Mucosa of descending colon (tissue), 3 donors: ENCODE measurements around the gene SPTBN2. TPM values are rescaled to one million over a fixed set of nuclear protein-coding genes. Genes with fewer than 3 reads are reported as not detected.

ENCODE experiments used
- ATAC-seq: fragments of 200-7000 bp; cut with Tn5 transposase; one replicate; pipeline ENCODE4 v1.9.1; 2020; ENCODE audit warnings: mild to moderate bottlenecking, moderate library complexity
- DNase-seq, 3 donors: peaks; one replicate each; pipeline ENCODE4 v3.0.0-alpha.2; 2020
- H3K36me3 ChIP-seq: fragments of 200-600 bp; one replicate; pipeline ENCODE4 v1.8.0; 2021; ENCODE audit warnings: low read depth, mild to moderate bottlenecking
- H3K4me1 ChIP-seq: fragments of 200-600 bp; one replicate; pipeline ENCODE4 v1.8.0; 2021; ENCODE audit warnings: low read depth, mild to moderate bottlenecking
- H3K4me3 ChIP-seq: fragments of 200-600 bp; one replicate; pipeline ENCODE4 v1.8.0; 2021; ENCODE audit warnings: mild to moderate bottlenecking
- H3K9me3 ChIP-seq: fragments of 200-600 bp; one replicate; pipeline ENCODE4 v1.8.0; 2021; ENCODE audit warnings: mild to moderate bottlenecking
- intact Hi-C, 2 donors: fragments of 100-400 bp; cut with DNase I in 1 of 2; cut with micrococcal nuclease in 1 of 2; formaldehyde crosslinking; loops; one replicate each; pipeline versions ENCODE4 v1.11.0 to v1.11.1; 2022; cut with DNase I, micrococcal nuclease
- total RNA-seq, 3 donors: library from RNA; stranded (reverse); fragmentation: NEBNext Ultra II Directional in 2 of 3; extraction: Animal tissue kit (Norgen Biotek cat#: 25700) in 2 of 3; gene quantifications; one replicate each; pipeline versions ENCODE4 v1.2.1 to v1.2.4, GENCODE V29; 2021 to 2023
- TF ChIP-seq, protein P1 (sequence below): fragments of 200-600 bp; IDR thresholded peaks from one replicate; pipeline ENCODE4 v1.8.0; 2022; ENCODE audit warnings: antibody characterized with exemption, mild to moderate bottlenecking
- donor health status: DM: no; HTN: no; CAD: no; lungs with moderate emphysema.
- donor health status: DM: no; HTN: no; CAD: no.
- donor health status: DM: no; HTN: yes; CAD: no.

The SPTBN2 gene
- total RNA-seq, 3 donors from 2014 or later, result 3.7 to 10.0 (median 6.3) TPM

DNA sequence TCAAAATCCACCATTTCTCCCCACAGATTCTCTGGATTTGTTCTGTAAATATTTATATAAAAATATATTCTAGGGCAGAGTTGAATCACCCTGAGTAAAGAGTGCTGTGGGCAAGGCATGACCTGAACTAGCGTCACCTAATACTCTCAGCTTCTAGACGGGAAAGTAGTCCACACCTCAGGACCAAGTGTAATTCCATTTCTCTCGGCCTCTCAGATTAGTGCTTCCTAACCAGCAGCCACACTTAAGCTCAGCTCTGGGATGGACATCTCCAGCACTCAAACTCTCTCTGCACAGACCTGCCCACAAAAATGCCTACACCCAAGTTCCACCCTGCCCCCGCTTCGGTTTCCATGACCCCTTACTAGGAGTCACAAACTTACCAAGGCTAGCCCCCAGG, 5.3 kb downstream of the SPTBN2 start:
- Histone ChIP-seq H3K9me3 (no peaks in the 10 kb centered on the region), H3K36me3 (no peaks in the 10 kb centered on the region), H3K4me1 (peaks cover 4% of the 10 kb centered on the region), H3K4me3 (no peak overlapping the region)
- DNase-seq (peak in 1 of 3 donors; percentile 12), ATAC-seq (no peak)
- intact Hi-C loops, result no loop called here
- TF ChIP-seq, protein P1, sequence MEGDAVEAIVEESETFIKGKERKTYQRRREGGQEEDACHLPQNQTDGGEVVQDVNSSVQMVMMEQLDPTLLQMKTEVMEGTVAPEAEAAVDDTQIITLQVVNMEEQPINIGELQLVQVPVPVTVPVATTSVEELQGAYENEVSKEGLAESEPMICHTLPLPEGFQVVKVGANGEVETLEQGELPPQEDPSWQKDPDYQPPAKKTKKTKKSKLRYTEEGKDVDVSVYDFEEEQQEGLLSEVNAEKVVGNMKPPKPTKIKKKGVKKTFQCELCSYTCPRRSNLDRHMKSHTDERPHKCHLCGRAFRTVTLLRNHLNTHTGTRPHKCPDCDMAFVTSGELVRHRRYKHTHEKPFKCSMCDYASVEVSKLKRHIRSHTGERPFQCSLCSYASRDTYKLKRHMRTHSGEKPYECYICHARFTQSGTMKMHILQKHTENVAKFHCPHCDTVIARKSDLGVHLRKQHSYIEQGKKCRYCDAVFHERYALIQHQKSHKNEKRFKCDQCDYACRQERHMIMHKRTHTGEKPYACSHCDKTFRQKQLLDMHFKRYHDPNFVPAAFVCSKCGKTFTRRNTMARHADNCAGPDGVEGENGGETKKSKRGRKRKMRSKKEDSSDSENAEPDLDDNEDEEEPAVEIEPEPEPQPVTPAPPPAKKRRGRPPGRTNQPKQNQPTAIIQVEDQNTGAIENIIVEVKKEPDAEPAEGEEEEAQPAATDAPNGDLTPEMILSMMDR, result no peak

DNA sequence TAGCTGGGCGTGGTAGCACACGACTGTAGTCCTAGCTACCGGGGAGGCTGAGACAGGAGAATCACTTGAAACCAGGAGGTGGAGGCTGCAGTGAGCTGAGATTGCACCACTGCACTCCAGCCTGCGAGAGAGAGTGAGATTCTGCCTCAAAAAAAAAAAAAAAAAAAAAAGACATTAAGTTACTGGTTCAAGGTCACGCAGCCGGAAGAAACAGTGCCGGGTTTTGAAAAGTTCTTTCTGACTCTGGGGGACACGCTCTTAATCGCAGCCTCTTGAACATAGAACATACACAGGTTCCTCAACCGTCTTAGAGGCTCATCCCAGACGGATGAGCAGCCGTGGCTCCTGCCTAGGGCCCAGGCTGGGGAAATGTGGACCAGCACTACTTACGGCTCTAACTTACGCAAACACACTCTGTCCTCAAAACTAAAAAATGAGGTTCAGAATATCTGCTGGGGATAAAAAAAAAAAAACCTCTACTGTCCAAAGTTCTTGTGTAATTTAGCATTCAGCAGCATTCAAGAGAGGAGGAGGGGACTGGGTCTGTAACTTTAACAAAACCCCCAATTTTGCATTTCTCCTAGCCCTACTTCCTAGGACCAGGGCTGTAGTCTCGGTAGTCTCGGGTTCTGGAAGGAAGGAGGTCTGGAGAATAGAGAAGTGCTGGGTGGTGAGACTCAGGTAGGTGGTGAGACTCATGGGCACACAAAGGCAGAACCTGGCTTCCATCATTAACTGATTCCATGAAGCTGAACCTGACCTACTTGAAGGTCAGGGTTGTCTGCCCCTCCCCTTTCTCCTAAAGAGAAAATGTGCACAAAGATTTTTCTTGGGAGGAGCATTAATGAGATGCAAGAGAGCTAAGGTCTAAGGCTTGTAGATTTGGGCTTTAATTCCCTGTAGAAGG, 6.0 kb downstream of the SPTBN2 start:
- TF ChIP-seq, protein P1, result no peak
- Histone ChIP-seq H3K9me3 (no peaks in the 10 kb centered on the region), H3K4me3 (no peak overlapping the region), H3K36me3 (no peaks in the 10 kb centered on the region), H3K4me1 (peaks cover 9% of the 10 kb centered on the region)
- intact Hi-C loops, result no loop called here
- DNase-seq, result no peak
- ATAC-seq, result no peak

DNA sequence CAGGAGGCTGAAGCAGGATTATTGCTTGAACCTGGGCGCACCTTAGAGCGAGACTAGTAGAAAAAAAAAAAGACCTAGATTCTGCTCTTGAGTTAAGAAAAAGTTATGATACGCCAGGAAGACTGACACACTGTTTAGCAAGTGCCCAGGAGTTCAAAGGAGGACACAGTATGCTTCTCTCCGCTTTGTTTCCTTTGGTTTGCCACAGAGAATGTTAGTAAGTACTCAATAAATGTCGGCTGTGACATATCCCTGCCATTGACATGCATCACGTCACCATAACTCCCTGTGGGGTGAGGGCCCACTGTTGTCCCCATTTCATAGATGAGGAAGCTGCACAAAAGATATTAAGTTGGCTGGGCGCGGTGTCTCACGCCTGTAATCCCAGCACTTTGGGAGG, 7.1 kb downstream of the SPTBN2 start:
- TF ChIP-seq, protein P1, result no peak
- H3K9me3 ChIP-seq, result no peaks in the 10 kb centered on the region
- intact Hi-C loops, result no loop called here
- H3K36me3 ChIP-seq, result no peaks in the 10 kb centered on the region
- DNase-seq (peak in 1 of 3 donors; percentile 5), ATAC-seq (no peak)
- no peak overlapping the region for H3K4me3 ChIP-seq
- peaks cover 11% of the 10 kb centered on the region for H3K4me1 ChIP-seq

DNA sequence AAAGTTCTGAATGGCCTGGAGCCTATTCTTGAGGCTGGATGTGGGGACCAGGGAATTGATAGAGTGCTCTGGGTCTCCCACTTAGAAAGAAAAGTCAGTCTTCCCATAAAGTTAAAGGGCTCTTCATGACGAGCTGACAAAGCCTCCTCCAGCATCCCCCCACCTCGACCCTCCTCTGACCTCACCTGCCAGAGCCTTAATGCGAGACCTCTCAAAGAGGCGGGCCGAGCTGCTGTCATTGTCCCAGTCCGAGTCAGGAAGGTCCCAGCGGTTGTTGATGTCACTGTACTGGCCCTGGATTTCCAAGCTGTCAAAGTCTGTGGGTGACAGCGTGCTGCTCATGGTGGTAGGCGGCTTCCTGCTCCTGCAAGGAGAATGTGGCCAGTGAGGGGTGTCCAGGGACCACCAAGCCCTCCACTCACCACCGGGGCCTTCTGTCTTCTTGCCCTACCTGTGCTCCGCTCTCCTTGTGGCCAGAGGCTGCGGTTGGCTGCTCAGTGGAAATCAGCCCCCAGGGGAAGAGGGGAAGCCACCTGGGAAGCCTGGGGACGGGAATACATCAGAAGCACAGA, 8.0 kb downstream of the SPTBN2 start:
- DNase-seq (peak in 1 of 3 donors; percentile 40), ATAC-seq (no peak)
- intact Hi-C loops, result no loop called here

DNA sequence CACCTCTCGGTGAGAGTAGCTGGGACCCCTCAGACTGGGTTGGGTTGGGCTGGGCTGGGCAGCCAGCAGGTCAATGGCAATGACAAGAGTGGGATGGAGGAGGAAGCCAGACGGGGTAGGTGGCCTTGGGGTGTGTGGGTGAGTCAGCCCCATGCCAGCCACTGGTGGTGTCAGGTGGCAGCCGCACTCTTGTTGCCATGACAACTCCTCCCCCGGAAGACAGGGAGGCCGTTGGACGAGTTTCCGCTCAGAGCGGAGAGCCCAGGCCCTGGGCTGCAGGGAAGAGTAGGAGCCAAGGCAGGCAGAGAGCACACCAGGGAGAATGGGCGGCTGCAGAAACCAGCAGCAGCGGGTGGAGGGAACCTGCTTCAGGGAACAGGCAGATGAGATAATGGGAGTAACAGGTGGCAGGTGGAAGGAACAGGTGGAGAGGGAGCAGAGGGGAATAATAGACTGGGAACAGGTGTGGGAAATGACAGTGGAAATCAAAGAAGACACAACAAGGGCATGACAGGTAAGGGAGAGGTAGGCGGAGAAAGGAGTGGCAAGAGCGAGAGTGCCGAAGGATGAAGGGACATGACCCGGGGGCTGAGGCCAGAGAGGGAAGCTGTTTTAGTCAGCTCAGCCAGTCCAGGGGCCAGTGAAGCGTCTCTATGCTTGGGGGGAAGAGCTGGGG, 8.7 kb downstream of the SPTBN2 start:
- H3K4me1 ChIP-seq, result peaks cover 11% of the 10 kb centered on the region
- TF ChIP-seq, protein P1, result no peak
- ATAC-seq (peak; percentile 88), DNase-seq (peak; percentile 48 to 83 (median 63))
- H3K4me3 ChIP-seq, result no peak overlapping the region
- intact Hi-C loops, result no loop called here
- no peaks in the 10 kb centered on the region for H3K9me3 ChIP-seq
- H3K36me3 ChIP-seq, result no peaks in the 10 kb centered on the region

More for the DNA sequence above, 8.0 kb downstream of the SPTBN2 start:
- Histone ChIP-seq H3K4me1 (peaks cover 11% of the 10 kb centered on the region), H3K9me3 (no peaks in the 10 kb centered on the region), H3K36me3 (no peaks in the 10 kb centered on the region), H3K4me3 (no peak overlapping the region)
- TF ChIP-seq, protein P1, result no peak
